Measurements from ENCODE around the gene AMOT. TPM values are rescaled to one million over a fixed set of nuclear protein-coding genes. Genes with fewer than 3 reads are reported as not detected.

Gene AMOT
- total RNA-seq, 2 experiments from 2014 or later, result 1.4 to 1.6 TPM

DNA sequence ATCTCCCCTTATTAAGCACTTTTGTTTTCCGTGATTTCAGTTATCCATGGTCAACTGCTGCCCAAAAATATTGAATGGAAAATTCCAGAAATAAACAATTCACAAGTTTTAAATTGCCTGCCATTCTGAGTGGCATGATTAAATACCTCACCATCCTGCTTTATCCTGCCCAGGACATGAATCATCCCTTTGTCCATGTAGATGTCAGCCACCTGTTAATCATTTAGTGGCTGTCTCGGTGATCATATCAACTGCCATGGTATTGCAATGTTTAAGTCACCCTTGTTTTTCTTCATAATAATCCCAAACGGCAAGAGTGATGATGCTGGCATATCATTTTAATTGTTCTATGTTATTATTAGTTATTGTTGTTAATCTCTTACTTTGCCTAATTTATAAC, 81.1 kb downstream of the AMOT start:
- H3K9me3 Mint-ChIP-seq, result no peaks in the 10 kb centered on the region
- TF ChIP-seq, protein P1, sequence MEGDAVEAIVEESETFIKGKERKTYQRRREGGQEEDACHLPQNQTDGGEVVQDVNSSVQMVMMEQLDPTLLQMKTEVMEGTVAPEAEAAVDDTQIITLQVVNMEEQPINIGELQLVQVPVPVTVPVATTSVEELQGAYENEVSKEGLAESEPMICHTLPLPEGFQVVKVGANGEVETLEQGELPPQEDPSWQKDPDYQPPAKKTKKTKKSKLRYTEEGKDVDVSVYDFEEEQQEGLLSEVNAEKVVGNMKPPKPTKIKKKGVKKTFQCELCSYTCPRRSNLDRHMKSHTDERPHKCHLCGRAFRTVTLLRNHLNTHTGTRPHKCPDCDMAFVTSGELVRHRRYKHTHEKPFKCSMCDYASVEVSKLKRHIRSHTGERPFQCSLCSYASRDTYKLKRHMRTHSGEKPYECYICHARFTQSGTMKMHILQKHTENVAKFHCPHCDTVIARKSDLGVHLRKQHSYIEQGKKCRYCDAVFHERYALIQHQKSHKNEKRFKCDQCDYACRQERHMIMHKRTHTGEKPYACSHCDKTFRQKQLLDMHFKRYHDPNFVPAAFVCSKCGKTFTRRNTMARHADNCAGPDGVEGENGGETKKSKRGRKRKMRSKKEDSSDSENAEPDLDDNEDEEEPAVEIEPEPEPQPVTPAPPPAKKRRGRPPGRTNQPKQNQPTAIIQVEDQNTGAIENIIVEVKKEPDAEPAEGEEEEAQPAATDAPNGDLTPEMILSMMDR (IDR thresholded peaks at IDR 0.05), result no peak
- H3K27ac Mint-ChIP-seq, result no peak overlapping the region
- intact Hi-C loops (cut with DNase I, micrococcal nuclease), result no loop called here
- H3K4me3 Mint-ChIP-seq, result no peak overlapping the region
- no peak for ATAC-seq (ENCODE audit: poor library complexity)
- Histone ChIP-seq H3K4me1 (ENCODE audit: insufficient read depth, low read length) (no peaks in the 10 kb centered on the region), H3K4me3 (ENCODE audit: low read length) (no peak overlapping the region), H3K27ac (ENCODE audit: low read depth in 1 of 2, low read length in 2 of 2) (no peak overlapping the region), H3K27me3 (ENCODE audit: control insufficient read depth in 1 of 2, insufficient read depth in 2 of 2, low read length in 2 of 2) (no peaks in the 10 kb centered on the region), H3K36me3 (ENCODE audit: insufficient read depth, low read length) (no peaks in the 10 kb centered on the region), H3K9me3 (ENCODE audit: control insufficient read depth in 1 of 2, insufficient read depth in 1 of 2, low read length in 2 of 2) (no peaks in the 10 kb centered on the region)
- no peaks in the 10 kb centered on the region for H3K4me1 Mint-ChIP-seq (ENCODE audit: low read depth)
- DNase-seq, result no peak
- CTCF ChIA-PET, result no interaction called here
- no peaks in the 10 kb centered on the region for H3K36me3 Mint-ChIP-seq (ENCODE audit: low read depth)
- H3K27me3 Mint-ChIP-seq, result peaks cover 5% of the 10 kb centered on the region
- POLR2A ChIA-PET, result no interaction called here

DNA sequence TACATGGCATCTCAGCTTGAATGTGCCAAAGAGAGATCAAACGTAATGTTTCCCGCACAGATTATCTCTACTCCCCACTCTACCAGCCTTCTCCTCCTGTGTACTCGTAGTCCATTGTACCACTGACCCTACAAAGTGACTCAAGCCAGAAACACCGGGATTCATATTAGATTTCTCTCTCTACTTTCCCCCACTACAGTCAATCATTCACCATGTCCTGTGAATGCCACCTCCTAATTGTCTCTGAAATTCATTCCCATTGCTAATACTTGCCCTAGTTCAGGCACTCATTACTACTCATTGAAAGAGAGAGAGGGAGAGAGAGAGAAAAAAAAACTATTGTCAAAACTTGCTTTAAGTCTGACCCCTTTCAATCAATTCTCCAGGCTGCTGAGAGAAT, 82.7 kb downstream of the AMOT start:
- DNase-seq (no peak), ATAC-seq (ENCODE audit: poor library complexity) (no peak)
- TF ChIP-seq, protein P1 (IDR thresholded peaks at IDR 0.05), result no peak
- CTCF ChIA-PET, result no interaction called here
- no peaks in the 10 kb centered on the region for H3K36me3 Mint-ChIP-seq (ENCODE audit: low read depth)
- Histone ChIP-seq H3K9me3 (ENCODE audit: control insufficient read depth in 1 of 2, insufficient read depth in 1 of 2, low read length in 2 of 2) (no peaks in the 10 kb centered on the region), H3K27ac (ENCODE audit: low read depth in 1 of 2, low read length in 2 of 2) (no peak overlapping the region), H3K4me3 (ENCODE audit: low read length) (no peak overlapping the region), H3K27me3 (ENCODE audit: control insufficient read depth in 1 of 2, insufficient read depth in 2 of 2, low read length in 2 of 2) (no peaks in the 10 kb centered on the region), H3K4me1 (ENCODE audit: insufficient read depth, low read length) (no peaks in the 10 kb centered on the region), H3K36me3 (ENCODE audit: insufficient read depth, low read length) (no peaks in the 10 kb centered on the region)
- H3K27me3 Mint-ChIP-seq, result peaks cover 5% of the 10 kb centered on the region
- intact Hi-C loops (cut with DNase I, micrococcal nuclease), result no loop called here
- H3K4me1 Mint-ChIP-seq (ENCODE audit: low read depth), result no peaks in the 10 kb centered on the region
- no peaks in the 10 kb centered on the region for H3K9me3 Mint-ChIP-seq
- H3K27ac Mint-ChIP-seq, result no peak overlapping the region
- POLR2A ChIA-PET, result no interaction called here
- no peak overlapping the region for H3K4me3 Mint-ChIP-seq

DNA sequence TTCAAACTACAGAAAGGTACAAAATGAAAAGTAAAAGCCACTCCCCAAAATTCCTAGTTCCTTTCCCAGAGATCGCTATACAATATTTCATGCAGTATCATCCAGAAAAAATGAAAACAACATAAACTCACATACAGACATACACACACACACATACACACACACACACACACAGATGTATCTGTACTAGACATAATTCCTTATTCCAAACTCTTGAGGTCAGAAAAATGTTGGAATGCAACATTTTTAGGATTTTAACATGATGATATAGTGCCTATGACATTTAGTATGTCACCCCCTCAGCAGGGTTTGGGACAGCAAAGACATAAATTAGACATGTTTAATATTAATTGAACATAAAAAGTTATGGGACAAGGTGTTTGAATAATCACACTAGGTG, 87.5 kb downstream of the AMOT start:
- Histone ChIP-seq H3K4me3 (ENCODE audit: low read length) (no peak overlapping the region), H3K4me1 (ENCODE audit: insufficient read depth, low read length) (no peaks in the 10 kb centered on the region), H3K9me3 (ENCODE audit: control insufficient read depth in 1 of 2, insufficient read depth in 1 of 2, low read length in 2 of 2) (no peaks in the 10 kb centered on the region), H3K36me3 (ENCODE audit: insufficient read depth, low read length) (no peaks in the 10 kb centered on the region), H3K27ac (ENCODE audit: low read depth in 1 of 2, low read length in 2 of 2) (no peak overlapping the region), H3K27me3 (ENCODE audit: control insufficient read depth in 1 of 2, insufficient read depth in 2 of 2, low read length in 2 of 2) (no peaks in the 10 kb centered on the region)
- Mint-ChIP-seq H3K4me1 (ENCODE audit: low read depth) (no peaks in the 10 kb centered on the region), H3K27me3 (peaks cover 5% of the 10 kb centered on the region), H3K4me3 (no peak overlapping the region), H3K36me3 (ENCODE audit: low read depth) (no peaks in the 10 kb centered on the region), H3K27ac (no peak overlapping the region), H3K9me3 (no peaks in the 10 kb centered on the region)
- CTCF ChIA-PET, result no interaction called here
- DNase-seq (no peak), ATAC-seq (ENCODE audit: poor library complexity) (no peak)
- POLR2A ChIA-PET, result no interaction called here
- intact Hi-C loops (cut with DNase I, micrococcal nuclease), result no loop called here
- TF ChIP-seq, protein P1 (IDR thresholded peaks at IDR 0.05), result no peak
